GM19023 (cell line): ENCODE measurements around the gene DGKH.

Source experiments
- ATAC-seq: cut with Tn5 transposase; IDR thresholded peaks from one replicate; pipeline ENCODE4 v1.9.1; 2021; ENCODE audit warnings: mild to moderate bottlenecking, moderate library complexity; ENCODE audit not compliant: unreplicated experiment

Gene DGKH

DNA sequence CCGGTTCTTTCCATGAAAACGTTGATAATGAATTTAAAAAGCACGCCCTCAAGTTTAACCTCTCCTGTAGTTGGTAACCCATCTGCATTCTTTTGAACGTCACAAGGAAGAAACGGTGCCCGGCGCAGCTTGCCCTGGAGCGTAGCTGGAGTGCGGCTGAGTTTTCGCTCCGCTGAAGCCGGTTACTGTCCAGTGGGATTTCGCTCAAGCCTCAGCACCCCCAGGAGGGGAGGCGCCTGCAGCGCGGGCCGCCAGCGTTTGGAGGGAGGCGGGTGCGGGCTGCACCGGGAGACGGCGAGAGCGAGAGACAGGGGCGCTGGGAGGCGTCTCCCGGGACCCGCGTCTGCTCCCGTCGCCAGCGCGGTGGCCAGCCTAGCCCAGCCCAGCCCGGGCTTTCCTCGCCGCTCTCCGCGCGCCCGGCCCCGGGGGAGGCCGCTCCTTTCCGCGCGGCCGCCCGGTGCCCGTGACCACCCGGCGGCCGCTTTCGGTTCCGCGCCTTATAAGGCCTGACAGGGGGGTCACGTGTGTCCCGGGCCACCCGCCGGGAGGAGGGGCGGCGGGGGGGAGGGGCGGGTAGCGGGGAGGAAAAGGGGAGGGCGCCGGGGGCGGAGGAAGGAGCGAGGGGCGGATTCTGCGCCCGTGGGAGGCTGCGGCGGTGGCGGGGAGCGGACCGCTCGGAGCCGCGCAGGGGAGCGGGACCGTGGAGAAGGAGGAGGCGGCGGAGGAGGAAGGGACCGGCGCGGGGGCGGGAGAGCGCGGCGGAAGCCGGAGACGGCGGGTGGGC lies 8.3 kb upstream of the DGKH start:
- peak; percentile 70 for ATAC-seq

DNA sequence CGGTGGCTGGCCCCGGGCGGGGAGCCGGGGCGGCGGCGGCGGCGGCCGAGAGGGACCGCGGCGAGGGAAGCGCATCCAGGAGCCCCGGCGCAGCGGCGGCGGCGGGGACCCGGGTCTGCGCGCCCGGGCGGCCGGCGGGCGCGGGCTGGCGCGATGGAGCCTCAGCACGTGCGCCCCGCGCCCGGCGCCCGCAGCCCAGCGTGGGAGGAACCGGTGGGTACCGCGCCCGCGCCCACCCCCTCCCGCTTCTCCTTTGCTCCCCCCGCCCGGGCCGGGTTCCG lies 7.8 kb upstream of the DGKH start:
- no peak for ATAC-seq

DNA sequence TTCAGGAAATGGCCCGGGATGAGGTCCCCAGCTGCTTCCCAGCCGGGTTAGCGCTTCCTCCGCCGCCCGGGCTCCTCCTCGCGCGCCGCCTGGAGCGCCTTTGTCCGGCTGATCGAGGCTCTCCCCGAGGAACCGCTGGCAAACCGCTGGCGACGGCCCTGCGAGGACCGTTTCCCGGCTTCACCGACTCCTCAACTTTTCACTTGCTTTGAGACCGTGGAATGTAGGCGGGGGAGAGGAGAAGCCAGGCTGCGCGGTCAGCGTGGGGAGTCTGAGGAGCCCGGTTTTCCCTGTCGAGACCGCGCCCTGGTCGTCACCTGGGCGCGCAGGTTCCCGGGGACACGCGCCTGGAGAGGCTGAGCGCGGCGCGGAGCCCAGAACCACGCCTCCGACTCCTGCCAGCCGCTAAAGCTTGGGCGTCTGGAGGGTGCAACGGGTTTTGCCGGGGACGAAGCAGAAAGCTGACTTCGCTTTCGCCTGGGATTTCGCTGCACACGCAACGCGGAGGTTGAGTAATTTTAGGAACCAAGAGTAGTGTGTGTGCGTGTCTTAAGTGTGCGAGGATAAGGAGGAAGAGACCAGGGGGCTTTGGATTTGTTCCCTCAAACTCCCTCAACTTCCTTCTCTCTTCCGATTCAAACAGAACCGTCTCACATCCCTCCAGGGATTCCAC lies 7.3 kb upstream of the DGKH start:
- ATAC-seq = peak; percentile 32

DNA sequence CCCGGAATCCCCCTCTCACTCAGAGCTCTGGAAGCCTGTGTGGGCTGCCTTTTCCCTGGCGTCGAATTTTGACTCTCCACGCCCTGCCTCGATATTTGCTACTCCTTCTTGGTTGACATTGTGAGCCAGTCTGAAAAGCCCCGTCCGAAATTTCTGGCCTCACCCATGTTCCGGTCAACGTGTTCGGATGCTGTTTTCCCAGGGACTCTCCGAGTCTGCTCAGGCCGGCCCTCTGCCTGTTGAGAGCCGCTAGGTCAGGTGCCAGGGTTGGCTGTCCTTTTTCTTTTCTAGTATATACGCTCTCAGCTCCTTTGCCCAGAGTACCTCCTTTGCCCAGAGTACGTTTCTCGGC lies 6.8 kb upstream of the DGKH start:
- ATAC-seq = peak; percentile 15

DNA sequence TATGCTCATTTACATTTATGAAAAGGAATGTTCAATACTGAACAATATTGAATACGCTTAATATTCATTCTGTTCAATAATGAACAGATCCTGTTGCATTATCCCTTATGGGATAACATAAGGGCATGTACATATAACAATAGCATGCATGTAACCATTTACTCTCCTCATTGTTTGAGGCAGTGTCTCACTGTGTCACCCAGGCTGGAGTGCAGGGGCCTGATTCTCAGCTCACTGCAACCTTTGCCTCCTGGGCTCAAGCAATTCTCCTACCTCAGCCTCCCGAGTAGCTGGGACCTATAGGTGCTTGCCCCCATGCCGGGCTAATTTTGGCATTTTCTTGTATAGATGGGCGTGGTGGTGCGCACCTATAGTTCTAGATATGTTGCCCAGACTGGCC lies 4.8 kb upstream of the DGKH start:
- ATAC-seq = no peak

DNA sequence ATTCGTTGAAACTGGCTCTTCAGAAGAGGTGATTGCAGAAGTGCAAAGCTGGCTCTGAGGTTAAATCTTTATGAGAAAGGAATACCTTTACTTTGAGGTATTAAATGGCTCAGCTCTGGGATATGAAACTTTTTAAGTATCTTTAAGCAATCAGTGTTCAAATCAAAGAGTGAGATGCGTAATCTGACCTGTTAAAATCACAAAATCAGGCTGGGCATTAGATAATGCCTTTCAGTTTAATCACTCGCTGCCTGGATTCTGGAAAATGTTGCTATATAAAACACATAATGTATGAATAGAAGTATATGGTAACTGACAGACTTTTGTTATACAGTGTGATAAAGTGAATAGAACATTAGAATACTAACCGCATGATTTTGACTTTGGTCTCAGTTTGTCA lies 2.0 kb upstream of the DGKH start:
- ATAC-seq = no peak

DNA sequence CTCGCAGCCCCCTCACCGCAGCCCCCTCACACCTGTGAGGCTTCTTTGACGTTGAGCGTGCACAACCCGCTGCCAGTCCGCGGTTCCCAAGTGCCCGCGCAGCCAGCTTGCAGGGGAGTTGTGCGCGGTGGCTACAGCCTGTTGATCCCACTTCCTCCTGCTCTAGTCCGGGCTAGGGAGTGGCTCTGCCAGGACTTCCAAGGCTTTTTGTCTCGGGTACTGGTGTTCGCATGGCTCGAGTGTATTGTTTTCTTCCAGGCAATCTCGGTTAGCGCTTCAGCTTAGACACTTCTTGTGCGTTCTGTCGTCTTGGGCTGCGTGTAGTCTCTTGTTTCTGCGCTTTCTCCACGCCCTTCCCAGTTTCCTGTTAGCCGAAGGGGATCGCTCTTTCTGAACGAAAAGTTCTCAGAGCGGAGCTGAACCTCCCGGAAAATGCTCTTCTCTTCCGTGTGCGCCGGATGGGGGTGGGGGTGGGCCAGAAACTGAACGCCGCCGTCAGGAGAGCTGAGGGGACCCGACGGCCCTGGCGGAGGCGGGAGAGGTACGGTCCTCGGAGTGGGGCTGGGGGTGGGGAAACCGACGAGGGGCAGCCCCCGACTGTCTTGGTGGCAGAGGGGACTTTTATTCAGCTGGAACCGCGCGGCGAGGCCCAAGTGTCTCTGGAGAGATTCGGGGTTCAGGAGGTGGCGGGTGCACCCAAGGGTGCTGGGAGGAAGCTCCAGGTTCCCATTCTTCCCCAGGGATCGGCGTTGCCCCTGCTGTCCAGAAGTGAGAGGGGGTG lies 697 bp upstream of the DGKH start:
- ATAC-seq = peak; percentile 28

DNA sequence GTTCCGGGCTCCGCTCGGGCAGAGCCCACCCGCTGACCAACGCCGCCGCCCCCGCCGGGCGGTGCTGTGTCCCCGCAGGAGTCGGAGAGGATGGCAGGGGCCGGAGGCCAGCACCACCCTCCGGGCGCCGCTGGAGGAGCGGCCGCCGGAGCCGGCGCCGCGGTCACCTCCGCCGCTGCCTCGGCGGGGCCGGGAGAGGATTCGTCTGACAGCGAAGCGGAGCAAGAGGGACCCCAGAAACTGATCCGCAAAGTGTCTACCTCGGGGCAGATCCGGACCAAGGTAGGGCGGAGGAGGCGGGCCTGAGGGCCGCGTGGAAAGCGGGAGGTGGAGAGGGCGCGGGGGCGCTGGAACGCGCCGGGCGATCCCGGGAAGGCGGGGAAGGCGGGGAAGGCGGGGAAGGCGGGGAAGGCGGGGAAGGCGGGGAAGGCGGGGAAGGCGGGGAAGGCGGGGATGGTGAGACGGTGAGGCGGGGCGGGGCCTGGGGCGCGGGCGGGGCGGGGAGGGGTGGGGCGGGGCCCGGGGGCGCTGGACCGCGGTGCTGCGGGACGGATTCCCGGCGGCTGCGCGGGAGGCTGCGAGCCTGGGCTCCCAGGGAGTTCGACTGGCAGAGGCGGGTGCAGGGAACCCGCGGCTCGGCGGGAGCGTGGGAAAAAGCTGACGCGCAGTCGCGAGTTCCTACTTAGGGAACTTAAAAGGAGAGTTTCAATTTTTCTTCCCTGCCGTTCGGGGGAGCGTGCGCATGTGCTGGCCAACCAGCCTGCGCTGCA lies 421 bp downstream of the DGKH start:
- ATAC-seq = peak; percentile 59

DNA sequence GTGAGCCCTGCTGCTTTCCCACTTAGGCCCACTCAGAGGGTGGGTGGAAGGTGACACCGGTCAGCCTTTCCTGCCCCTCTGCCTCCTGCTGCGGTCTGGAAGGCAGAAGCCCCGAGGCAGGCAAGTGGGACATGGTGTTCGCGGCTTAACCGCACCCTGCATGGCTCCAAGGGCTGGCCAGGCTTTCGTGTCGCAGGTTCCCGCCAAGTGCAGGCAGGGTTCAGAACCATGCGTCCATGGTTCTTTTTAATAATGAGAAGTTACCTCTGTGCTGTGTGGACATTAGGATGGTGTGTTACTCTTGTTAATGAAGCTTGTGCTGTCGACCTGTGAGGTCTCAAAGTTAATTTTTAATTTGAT lies 986 bp downstream of the DGKH start:
- ATAC-seq = peak; percentile 25

DNA sequence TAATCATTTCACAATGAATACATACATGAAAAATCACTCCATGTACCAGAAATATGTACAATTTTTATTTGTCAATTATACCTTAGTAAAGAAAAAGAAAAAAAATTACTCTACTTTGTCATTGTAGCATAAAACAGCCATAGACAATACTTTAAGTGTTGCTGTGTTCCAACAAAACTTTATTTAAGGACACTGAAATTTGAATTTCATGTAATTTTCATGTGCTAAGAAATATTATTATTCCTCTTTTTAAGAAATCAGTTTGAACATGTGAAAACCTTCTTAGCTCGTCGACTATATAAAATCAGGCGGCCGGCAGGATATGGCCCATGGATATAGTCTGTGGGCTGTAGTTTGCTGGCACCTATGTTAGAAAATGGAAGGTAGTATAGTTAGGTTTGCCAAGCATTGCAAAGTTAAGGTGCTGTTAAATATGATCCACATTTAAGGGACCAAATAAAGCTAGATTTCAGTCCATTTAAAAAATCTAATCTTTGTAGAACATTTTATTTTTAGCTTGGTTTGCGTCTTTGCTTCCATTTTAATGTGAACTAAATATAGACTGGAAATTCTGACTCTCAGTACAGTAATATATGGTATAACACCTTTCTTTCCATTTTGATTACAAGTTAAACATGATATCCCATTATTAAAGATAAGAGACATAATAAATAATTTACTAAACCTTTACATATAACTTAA lies 6.5 kb downstream of the DGKH start:
- ATAC-seq = no peak

DNA sequence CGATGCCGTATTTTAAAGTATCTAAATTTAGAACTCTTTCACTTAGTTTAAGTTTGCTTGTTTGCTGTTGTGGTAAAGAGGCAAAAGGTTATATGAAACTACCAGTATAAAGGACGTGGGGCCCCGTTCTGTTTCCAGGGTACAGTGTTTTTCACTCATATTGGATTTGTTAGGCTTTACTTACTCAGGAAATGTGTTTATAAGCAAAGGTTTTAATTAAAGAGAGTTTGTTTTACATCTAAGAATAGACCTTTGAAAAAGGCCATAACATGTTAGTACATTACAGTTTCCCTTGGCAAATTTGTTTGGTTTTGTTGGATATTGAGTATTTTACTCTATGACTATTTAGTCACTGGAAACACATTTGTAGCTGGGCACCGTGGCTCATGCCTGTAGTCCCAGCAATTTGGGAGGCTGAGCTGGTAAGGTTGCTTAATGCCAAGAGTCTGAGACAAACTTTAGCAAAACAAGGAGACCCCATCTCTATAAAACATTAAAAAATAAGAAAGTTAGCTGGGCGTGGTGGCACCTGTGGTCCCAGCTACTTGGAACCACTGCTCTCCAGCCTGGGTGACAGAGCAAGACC lies 7.1 kb downstream of the DGKH start:
- ATAC-seq = no peak

DNA sequence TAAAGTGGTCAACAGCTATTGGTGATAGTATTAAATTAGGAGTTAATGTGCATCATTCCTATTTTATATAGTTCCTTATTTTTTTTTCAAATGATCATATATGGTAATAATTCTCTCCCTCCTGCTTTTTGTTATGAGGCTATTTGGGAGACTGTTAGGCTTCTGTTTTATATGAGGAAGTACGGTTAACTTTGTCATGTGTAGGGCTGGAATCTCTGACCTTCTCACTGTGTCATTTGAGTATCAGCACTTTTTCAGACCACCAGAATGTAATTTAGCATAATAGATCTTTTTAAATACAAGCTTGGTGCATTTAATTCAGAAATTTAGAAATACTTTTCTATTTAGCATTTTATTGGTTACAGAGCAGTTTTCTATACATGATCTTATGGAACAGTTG lies 7.7 kb downstream of the DGKH start:
- ATAC-seq = no peak

DNA sequence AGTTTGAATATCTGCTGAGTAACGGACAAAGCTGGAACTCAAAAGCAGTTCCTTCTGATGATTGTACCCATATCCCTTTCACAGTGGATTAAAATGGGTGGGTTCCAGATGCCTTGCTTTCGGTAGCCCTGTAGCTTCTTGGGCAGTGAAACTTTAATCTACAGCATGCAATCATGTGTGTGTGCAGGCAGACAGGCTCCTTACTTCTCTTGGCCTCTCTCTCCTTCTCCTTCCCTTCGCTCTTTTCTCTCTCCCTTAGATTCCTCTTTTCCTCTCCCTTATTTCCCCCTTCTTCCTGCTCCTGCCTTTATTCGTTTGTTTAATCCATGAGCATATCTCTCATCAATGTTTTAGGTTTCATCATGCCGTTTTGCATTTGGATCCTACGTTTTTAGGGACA lies 8.1 kb downstream of the DGKH start:
- no peak for ATAC-seq

DNA sequence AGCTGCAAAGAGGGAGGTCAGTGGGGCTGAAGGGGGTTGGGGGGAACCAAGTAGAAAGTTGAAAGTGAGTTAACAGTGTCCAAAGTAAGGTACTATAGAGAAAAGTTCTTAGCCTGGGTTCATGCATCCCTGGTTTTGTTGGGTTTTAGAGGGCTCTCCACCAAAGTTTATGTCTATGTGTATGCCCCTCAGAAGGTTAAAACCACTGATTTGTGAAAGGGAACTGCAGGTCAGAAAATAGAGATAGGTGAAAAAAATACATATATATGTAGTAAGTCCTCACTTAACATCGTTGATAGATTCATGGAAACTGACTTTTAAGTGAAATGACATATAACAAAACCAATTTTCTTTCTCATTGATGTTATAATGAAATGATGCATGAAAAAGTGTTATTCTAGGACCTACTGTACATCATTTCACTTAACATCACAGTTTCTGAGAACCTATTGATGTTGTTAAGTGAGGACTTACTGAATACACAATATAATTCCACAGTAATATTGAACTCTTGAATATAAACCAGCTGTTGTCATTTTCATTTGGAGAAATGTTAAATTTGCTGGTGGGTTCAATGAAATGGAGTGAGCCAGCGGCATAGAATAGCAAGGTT lies 9.6 kb downstream of the DGKH start:
- no peak for ATAC-seq

DNA sequence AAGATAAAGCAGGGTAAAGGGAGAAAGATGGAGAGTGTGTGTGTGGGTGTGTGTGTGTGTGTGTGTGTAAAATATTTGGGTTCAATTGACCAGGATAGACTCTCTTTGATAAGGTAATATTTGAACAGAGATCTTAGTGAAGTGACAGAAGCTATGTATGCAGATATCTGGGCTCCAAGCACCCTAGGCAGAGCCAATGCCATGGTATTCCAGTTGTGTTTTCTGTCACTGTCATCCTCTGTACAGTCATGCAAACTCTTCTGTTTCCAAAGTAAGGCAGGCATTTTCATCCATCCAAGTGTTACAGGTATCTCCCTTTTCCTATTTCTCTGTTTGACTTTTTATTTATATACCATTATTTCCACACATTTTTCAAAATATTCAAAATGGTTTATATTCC lies 13.5 kb downstream of the DGKH start:
- no peak for ATAC-seq

DNA sequence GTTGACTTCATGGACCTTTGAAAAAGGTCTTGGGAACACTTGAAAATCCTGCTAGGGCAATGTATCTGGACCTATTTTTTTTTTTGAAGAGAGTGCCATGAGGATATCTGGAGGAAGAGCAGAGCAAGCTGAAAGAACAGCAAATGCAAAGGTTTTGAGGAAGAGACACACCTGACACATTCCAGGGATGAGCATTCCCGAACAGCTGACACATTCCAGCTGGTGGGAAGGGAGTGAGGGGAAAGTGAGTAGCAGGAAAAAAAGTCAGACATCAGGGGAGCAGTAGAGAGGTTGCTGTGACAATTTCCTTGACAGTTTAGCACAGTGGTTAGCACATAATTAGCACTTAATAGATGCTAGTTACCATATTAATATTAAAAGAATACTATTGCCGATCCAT lies 14.7 kb downstream of the DGKH start:
- ATAC-seq = no peak

DNA sequence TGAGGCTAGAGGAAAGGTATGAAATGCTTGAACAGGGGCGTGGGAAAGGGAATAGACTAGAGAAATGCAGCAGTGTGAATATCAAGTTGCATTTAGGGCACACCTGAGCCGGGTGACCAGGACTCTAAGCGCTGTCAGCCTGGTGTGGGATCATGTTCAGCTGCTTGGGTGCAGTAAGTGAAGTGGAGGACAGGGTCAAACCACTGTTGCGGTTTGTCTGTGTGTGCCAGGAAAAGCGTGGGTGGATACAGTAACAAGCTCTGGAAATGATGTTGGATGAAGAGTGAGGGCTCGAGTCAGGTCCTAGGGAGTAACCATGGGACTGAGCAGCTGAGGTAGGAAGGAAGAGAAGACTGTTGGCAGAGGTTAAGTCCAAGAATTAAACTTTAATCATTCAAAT lies 15.8 kb downstream of the DGKH start:
- ATAC-seq = no peak

DNA sequence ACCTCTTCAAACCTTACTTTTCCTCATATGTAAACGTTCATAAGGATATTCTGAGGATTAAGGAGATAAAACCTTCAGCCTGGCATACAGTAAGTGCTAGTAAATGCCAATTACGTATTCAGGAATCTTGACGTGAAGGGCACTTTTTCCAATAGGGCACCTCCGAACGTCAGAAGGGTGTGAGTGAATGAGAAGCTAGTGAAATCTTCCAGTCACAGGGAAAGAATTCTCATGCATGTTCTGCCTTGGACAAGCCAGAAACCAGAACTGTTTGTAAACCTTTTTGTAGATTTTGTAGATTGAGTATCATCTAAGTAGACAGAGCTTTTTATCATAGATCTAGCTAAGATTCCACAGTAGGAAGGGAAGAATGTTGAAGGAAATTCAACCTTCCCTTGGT lies 16.5 kb downstream of the DGKH start:
- ATAC-seq = no peak

DNA sequence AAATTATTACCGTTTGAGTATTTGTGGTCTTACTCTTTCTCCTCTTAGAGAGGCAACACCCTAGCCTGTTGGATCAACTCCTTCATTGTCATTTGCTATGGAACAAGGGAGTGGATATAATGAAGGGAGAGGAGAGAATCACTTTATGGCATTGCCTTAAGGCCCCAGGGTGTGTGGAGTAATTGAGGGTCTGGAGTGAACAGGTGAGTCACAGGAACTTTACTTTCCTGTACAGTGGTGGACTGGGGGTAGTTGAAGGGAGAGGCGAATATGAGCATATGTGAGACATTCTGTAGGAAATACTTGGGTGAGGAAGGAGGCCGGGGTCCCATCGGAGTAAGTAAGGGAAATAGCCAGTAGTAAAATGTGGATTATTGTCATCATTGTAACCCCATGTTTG lies 17.0 kb downstream of the DGKH start:
- ATAC-seq = no peak

DNA sequence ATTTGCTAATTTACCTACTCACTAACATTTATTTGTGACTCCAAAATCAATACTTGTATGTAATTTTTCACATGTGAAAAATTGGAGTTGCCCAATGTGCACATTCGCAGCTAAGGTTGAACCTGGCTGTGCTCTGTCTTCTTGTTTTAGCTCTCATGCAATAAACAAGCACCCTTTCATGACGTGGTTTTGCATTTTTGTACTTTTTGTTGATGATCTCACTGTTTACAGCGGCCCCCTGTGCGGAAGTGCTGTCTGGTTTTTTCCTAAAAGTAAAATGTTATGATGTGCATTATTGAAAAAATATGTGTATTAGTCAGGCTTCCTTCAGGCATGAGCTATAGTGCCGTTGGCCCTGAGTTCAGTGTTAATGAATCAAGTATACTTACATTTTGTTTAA lies 18.1 kb downstream of the DGKH start:
- no peak for ATAC-seq
